SK-N-DZ (cell line): ENCODE results near the gene EFNA4.

Source experiments
- DNase-seq: peaks from one replicate; pipeline ENCODE4 v3.0.0-alpha.2; 2015; ENCODE audit warnings: low spot score

Gene EFNA4

DNA sequence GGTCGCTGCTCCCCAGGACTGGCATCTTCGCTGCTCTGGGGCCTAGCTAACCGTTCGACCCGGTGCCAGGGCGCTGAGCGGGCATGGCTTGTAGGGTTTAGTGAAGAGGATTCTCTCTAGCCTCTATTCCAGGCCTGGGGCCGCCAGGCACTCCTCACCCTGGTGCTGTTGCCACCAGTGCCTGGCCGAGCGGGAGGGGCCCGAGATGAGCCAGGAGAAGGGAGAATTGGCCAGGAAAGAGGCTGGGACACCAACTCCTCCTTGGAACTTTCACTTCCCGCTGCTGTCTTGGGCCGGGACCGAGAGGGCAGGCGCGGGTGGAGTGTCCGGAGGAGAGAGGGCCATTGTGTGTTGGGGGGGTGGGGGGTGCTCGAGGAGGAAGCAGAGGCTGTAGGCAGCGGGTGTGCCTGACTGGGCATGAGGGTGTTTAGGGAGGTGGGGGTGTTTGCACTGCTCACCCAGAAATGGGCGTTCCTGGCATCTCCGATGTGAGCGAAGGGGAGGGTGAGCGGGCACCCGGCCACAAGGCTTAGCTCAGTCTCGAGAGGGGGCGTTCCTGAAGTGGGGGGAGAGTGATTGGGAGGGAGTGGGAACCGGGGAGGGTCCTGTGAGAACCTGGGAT is 11.7 kb upstream of the EFNA4 start:
- DNase-seq, result no peak

DNA sequence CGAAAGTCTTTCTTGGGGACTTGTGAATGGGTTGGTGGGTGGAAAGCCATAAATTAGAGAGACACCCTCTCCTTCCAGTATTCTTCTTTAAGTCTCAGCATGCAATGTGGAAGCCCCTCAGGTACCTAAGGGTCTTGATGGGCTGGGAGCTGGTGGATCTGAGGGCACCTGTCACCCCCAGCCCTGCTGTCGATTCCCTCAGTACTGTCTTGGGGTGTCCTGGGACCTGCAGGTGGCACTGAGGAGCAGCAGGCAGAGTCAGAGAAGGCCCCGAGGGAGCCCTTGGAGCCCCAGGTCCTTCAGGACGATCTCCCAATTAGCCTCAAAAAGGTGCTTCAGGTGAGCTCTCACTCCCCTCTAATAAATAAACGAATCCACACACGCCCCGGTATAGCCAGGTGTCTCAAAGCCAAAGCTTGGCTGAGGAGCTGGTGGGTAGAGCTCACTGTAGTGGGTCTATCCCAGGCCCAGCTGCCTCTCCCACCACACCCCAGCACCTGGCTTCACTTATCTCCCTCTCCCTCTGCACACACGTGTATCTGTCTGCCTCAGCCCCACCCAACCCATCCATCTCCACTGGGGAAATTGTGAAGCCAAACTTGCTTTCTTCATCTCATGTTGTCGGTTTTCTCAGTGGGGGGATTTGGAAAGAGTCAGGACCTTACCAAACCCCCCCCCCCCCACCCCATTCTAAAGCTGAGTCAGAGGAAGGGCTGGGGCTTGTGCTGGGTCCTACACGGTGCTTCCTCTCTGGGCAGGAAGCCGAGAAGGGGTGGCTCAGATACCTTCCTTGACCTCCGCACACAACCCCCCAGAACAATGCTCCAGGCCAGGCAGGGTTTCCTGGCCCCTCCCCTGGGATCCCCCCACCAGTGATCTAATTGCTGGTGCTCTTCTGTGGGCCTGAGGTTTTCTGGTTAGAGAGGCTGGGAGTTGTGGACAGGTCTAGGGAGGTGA is 10.8 kb upstream of the EFNA4 start:
- DNase-seq, result no peak

DNA sequence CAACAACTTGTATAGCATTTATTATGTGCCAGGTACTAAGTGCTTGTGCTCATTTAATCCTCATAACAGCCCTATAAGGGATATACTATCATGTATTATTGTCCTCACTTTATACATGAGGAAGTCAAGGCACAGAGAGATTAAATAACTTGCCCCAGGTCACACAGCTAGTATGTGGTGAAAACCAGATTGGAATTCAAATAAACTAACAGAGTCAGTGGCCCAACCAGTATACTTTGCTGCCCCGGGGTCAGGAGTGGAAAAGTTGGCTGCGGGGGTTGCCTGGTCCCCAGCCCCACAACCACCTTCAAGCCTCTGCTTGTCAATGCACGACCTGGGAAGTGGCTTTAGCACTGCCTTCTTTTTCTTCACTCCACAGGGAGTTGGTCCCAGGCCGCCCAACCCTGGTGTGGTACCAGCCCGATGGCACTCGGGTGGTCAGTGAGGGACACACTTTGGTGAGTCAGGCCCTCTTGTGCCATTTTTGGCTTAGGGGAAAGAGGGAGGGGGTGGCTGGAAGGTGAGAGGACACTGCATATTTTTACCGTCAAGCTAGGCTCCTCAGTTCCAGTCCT is 9.9 kb upstream of the EFNA4 start:
- no peak for DNase-seq

DNA sequence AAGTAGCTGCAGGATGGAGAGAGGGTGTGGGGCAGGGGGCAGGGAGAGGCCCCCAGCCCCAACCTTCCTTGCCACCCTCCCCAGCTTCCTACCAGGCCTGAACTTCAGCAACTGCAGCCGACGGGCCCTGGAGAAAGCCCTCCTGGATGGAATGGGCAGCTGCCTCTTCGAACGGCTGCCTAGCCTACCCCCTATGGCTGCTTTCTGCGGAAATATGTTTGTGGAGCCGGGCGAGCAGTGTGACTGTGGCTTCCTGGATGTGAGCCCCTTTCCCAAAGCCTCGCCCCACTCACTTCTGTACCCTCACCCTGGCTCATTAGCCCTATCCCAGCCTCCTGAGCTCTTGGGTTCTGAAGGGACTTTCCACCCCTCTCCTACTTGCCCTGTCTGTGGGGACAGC is 6.4 kb upstream of the EFNA4 start:
- DNase-seq, result no peak

DNA sequence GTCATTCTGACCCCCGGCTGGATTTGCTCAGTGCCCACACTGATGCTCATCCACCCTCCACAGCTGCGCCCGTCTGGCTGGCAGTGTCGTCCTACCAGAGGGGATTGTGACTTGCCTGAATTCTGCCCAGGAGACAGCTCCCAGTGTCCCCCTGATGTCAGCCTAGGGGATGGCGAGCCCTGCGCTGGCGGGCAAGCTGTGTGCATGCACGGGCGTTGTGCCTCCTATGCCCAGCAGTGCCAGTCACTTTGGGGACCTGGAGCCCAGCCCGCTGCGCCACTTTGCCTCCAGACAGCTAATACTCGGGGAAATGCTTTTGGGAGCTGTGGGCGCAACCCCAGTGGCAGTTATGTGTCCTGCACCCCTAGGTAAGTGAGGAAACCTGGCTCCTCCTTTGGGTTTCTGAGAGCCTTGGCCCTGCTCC is 5.7 kb upstream of the EFNA4 start:
- no peak for DNase-seq

DNA sequence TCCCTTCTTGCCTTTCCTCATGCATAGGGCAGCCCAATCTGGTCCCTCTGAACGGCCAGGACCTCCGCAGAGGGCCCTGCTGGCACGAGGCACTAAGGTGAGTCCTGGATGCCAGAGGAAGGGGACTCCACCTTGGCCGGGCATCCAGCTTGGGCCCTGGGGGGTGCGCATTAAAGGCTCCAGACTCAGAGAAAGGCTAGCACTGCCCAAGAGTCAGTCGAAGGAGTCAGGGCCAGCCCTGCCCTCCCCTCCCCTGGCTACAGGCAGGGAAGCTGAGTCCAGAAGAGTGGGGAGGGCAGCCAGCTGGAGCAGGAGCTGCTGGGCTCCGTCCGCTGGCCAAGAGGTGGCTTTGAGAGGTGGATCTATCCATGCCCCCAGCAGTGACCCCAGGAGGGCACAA is 2.8 kb upstream of the EFNA4 start:
- DNase-seq, result no peak

DNA sequence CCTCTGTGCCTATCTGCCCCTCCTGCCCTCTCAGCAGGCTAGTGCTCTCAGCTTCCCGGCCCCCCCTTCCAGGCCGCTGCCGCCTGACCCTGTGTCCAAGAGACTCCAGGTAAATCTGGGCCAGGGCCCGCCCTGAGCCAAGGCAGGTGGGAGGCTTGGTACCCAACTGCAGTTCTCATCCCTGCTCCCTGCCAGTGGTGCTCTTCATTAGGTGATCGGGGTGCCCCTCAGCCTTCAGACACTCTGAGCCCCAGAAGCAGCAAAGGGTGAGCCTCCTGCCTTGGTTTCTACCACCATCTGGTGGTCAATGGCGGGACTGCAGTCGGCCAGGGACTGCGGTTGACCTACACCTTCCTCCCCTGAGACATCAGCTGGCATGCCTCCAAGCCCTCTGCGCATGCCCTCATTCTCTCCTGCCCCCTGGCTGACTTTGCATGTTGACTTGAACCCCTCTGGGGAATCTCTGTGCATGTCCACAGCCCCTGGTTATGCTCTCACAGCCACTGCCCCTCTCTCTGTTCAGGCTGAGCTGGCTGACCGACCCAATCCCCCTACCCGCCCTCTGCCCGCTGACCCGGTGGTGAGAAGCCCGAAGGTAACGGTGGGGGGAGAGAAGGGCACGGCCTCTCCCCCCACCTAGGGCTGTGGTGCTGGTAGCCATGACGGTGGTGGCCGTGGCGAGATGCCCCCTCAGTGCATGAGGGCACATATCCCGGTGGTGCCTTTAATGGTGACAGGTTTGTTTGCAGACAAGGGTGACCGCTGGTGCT is 2.0 kb upstream of the EFNA4 start:
- peak; percentile 90 for DNase-seq

DNA sequence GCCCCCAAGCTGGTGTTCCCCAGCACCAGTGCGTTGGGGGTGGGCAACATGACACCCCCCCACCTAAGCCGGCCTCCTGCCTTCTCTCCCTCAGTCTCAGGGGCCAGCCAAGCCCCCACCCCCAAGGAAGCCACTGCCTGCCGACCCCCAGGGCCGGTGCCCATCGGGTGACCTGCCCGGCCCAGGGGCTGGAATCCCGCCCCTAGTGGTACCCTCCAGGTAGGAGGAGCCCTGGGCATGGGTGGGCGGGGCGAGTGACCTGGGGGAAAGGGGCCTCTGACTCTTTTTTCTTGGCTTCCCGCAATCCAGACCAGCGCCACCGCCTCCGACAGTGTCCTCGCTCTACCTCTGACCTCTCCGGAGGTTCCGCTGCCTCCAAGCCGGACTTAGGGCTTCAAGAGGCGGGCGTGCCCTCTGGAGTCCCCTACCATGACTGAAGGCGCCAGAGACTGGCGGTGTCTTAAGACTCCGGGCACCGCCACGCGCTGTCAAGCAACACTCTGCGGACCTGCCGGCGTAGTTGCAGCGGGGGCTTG is 1.3 kb upstream of the EFNA4 start:
- DNase-seq, result no peak

DNA sequence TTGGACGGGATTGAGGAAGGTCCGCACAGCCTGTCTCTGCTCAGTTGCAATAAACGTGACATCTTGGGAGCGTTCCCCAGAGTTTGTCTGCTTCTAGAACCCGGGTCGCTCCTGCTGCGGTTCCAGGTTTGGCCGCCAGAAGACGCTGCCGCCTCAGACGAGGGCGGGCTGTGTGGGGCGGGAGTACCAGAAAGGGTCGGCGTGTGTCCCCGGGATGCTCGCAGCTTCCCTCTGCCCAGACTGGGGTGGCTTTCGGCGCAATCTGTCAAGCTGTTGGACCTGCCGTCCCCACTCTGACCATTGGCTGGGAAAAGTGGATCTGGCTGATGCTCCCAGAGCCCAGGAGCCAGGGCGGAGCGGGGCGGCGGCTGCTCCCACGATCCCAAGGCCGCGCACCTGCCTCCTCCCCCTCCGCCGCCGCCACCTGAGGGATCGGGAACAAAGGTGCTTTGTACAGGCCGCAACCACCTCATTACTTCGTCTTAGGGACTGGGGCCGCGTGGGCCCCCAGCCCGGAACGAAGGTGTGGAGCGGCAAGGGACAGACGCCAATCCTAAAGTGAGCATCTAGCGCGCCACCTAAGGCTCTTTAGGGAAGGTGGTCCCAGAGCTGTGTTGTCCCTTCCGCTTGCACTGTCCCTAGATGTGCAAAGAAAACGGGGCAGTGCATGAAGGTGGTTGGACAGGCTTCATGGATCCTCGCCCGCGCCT is 683 bp upstream of the EFNA4 start:
- DNase-seq, result no peak

DNA sequence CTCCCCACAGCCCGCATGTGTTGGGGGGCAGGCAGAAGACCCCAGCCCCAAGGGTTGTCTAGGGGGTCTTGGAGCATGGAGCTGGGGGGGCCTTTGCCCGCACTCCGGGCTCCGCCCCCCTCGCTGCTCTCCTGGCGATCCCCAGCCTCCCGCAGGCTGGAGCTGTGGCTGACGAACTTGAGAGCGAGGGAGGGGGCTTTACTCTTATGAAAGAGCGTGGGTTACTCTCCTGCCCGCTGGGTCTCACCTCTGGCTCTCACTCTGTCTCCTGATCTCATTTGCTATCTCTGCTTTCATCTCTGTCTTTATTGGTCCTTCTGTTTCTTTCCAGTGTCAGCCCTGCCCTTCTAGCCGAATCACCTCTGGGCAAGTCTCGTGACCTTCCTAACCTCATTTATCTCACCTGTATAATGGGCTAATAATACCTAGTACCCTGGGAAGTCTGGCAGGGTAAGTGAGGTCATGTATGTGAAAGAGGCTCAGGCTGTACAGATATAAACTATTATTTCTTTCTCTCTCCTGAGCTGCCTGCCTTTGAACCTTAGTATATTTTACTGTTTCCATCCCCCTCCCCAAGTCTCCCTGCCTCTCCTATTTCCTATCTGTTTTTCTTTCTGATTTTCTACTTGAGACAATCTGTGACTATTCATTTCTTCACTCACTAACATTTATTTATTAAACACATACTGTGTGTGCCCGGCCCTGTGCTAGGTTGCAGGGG is 731 bp downstream of the EFNA4 start:
- peak; percentile 69 for DNase-seq

DNA sequence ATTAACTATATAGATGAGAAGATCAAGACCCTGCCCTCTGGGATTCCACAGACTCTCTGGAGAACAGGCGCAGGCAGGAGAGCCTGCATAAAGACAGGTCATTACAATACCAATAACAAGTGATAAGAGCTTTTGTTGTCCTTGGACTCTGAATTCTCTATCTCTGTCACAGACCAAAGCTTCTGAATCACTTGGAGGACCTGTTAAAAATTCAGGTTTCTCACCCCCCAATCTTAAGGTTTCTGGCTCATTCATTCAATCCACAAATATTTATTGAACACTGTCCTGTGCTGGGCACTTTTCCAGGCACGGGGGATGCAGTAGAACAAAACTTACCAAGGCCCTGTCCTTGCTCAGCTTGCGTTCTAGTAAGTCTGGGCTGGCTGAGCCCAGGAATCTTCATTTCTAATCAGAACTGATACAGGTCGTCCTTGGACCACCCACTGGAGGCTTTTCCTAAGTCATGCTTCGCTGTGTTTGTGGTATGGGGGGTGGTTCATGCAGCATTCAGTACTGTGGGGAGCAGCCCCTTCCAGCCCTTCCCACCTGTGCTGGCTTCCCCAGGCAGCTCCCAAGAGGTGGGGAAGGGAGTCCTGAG is 1.4 kb downstream of the EFNA4 start:
- DNase-seq, result no peak

DNA sequence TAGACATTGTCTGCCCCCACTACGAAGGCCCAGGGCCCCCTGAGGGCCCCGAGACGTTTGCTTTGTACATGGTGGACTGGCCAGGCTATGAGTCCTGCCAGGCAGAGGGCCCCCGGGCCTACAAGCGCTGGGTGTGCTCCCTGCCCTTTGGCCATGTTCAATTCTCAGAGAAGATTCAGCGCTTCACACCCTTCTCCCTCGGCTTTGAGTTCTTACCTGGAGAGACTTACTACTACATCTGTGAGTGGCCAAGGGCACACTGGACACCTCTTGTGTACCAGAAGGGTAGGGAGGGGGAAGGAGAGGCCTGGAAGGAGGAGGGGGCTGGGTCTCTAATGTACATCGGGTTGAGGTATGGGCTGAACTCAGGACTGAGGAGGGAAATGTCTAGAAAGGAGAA is 3.2 kb downstream of the EFNA4 start:
- DNase-seq, result no peak

DNA sequence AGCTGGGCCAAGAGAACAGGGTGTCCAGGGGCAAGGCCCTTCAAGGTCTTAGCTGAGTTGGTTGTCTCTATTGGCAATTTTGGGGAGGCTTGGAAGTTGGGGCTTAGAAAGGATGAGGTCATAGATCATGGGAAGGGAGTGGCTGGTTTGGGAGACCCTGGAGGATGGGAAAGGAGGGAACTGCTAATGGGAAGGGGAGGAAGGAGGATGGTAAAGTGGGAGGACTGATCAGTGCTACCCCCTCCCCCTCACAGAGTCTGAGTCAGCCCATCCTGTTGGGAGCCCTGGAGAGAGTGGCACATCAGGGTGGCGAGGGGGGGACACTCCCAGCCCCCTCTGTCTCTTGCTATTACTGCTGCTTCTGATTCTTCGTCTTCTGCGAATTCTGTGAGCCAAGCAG is 5.1 kb downstream of the EFNA4 start:
- DNase-seq, result no peak

DNA sequence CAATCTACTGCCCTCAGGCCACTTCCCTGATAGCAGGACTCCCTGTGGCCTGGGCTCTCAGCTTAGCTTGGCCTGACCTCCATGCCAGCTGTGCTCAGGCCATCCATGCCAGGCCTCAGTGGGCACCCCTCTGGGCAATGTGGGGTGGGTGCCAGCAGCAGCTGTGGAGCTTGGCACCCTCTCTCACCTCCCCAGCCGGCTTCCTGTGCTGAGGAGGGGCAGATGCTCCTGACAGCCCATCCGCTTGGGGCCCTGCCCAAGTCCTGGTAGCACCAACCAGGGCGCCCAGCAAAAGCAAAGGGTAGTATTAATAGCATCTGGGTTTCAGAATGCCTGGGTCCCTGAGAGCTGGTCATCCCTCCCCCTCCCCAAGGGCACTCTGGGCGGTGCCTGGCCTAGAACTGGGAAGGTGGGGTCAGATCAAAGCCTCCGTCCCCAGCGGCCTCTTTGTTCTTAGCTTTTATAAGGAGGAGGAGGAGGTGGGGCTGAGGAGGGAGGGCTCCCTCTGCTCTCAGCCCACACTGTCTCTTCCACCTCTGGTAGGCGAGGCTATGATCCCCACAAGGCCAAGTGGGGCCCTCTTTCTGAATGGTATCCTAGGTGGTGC is 6.1 kb downstream of the EFNA4 start:
- peak; percentile 62 for DNase-seq

DNA sequence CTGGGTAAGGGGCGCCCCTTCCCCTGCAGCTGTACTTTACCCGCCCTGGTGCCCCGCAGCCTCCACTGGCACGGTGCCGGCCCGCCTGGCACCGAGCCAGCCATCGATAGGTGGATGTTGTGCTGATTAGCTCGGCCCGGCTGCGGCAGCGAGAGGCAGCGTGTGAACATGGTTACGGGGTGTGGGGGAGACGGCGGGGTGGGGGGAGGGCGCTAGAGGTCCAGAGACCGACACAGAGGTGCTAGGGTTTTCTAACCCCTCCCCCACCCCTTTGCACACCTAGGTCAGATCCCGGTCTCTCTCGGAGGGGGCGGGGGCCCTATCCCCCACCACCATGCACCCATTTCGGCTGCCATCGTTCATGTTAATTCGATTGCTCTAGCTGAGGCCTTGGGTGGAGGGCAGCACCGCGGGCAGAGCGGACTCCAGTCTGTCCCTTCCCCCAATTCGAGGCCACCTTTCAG is 6.7 kb downstream of the EFNA4 start:
- DNase-seq, result no peak

DNA sequence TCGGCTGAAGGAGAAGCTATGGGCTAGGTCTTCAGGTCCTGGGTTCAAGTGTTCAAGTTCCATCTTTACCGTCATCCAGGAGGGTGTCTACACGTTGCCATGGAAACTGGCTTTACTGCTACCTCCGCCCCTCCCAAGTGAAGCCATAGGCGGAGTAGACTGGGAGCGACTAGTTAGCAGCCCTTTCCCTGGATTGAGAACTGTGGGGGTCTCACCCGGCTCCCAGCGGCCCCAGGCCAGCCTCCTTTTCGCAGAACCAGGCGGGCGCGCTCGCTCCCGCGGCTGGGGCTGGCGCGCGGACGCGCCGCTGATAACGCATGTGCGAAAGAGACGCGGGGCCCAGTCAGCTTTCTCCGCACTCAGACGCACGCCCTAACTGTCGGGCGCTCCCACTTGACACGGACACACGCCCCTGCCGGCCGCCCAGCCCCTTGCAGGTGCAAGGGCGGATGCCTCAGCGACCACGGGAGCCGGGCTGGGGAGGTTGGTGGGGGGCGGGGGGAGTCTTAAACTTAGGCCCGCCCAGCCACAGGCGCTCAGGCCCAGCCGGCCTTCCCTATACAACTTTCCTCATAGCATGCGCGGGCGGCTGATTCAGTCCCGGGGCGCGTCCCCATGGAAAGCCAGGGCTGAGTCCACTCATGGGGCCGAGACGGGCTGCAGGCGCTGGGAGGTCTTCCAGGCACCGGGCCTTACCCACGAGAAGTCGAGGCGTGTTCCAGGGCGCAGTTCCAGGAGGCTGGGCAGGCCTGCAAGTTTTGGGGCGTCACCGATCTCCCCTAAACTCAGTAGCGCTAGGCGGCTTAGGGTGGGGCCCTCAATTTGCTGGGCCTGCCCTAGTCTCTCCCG is 7.4 kb downstream of the EFNA4 start:
- peak; percentile 94 for DNase-seq

DNA sequence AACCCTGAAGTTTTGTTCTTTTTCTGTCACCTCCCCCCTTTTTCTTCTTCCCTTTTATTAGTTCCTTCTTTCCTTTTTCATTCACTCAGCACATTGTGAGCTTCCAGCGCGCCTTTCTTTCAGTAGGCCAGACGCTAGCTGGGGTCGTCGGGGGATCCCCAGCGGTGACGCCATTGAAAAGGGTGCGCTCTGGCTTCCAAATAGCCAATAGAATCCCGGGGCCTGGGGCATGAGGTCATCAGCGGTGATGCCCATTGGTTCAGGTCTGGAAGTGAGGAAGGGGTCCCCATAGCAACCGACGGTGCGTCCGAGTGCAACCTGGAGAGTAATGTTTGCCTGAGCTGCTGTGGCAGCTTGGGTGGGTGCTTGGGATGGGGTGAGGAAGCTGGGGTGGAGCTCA is 8.2 kb downstream of the EFNA4 start:
- peak; percentile 85 for DNase-seq

DNA sequence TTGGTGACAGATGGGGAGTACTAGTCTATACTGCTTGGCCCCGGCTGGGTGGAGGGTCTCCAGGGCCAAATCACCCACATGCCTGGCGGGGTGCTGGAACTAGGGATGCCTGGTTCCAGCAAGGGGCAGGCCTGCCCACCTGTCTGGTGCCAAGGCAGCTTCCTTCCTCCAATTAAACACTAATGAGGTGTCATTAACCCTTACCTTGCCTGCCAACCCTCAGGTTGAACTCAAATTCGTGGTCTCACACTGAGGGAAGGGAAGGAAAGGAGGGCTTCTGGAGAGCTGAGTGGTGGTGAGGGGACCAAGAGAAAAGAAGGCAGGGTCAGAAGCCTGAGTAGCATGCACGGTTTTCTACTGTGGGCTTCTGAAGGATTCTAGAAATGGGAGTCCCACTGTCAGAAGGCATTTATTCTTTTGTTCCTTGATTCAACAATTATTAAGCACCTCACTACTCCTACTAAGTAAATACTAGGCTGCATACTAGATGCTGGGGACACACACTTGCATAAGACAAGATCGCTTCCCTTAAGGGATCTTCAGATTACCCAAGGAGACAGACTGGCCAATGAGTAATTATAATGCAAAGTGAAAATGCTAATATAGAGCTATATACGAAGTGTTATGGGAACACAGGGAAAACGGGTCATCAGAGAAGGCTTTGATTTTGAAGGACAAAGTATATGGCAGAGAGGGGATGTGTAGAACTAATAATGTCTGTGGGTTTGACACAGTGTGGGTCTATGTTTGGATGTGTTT is 9.2 kb downstream of the EFNA4 start:
- DNase-seq, result no peak
